ENCODE data around the gene AKTIP. TPM values are rescaled to one million over a fixed set of nuclear protein-coding genes. Genes with fewer than 3 reads are reported as not detected.

Gene AKTIP
- polyA plus RNA-seq, 3 donors, result 44.4 to 54.4 (median 47.3) TPM

- no peak for DNase-seq (ENCODE audit: low read depth in 3 of 3, low spot score in 2 of 3)
Observed at GRCh38 chr16:53484542-53484941, 18.5 kb downstream of the AKTIP start.

- DNase-seq (ENCODE audit: low read depth in 3 of 3, low spot score in 2 of 3), result no peak
Observed at GRCh38 chr16:53482123-53482522, 20.9 kb downstream of the AKTIP start.

- no peak for DNase-seq (ENCODE audit: low read depth in 3 of 3, low spot score in 2 of 3)
Observed at GRCh38 chr16:53480394-53480793, 22.6 kb downstream of the AKTIP start.

GRCh38 chr16:53478965-53479364 is 24.0 kb downstream of the AKTIP start:
- DNase-seq (ENCODE audit: low read depth in 3 of 3, low spot score in 2 of 3), result no peak

- no peak for DNase-seq (ENCODE audit: low read depth in 3 of 3, low spot score in 2 of 3)
Observed at GRCh38 chr16:53476867-53477266, 26.1 kb downstream of the AKTIP start.

GRCh38 chr16:53465606-53466280 is 37.3 kb downstream of the AKTIP start:
- DNase-seq (ENCODE audit: low read depth in 3 of 3, low spot score in 2 of 3), result no peak

- no peak for DNase-seq (ENCODE audit: low read depth in 3 of 3, low spot score in 2 of 3)
Observed at GRCh38 chr16:53458635-53459034, 44.4 kb downstream of the AKTIP start.

GRCh38 chr16:53457670-53458069 is 45.3 kb downstream of the AKTIP start:
- no peak for DNase-seq (ENCODE audit: low read depth in 3 of 3, low spot score in 2 of 3)

GRCh38 chr16:53456625-53457024 is 46.4 kb downstream of the AKTIP start:
- DNase-seq (ENCODE audit: low read depth in 3 of 3, low spot score in 2 of 3), result no peak

- no peak for DNase-seq (ENCODE audit: low read depth in 3 of 3, low spot score in 2 of 3)
Observed at GRCh38 chr16:53453928-53454327, 49.1 kb downstream of the AKTIP start.

GRCh38 chr16:53449816-53450517 is 53.0 kb downstream of the AKTIP start:
- no peak for DNase-seq (ENCODE audit: low read depth in 3 of 3, low spot score in 2 of 3)

GRCh38 chr16:53446090-53446489 is 56.9 kb downstream of the AKTIP start:
- DNase-seq (ENCODE audit: low read depth in 3 of 3, low spot score in 2 of 3), result no peak

GRCh38 chr16:53445534-53445933 is 57.5 kb downstream of the AKTIP start:
- DNase-seq (ENCODE audit: low read depth in 3 of 3, low spot score in 2 of 3), result no peak

Other genes starting within 250 kb of the AKTIP start
- 10 to 100 TPM; 69.1 to 94.5 (median 75.5) TPM for gene RBL2, start 68.7 kb downstream of the AKTIP start, polyA plus RNA-seq (ENCODE audit: insufficient read length in 3 of 3)
- 10 to 100 TPM; 17.3 to 19.9 (median 18.8) TPM for gene RPGRIP1L, start 200.7 kb upstream of the AKTIP start, polyA plus RNA-seq (ENCODE audit: insufficient read length in 3 of 3)
- gene FTO, start 200.9 kb upstream of the AKTIP start, polyA plus RNA-seq (ENCODE audit: insufficient read length in 3 of 3), result 100 to 1,000 TPM in 1 of 3 donors, 10 to 100 TPM in 2; 91.4 to 104 (median 92.7) TPM

Data from right renal cortex interstitium (tissue), 3 donors.